ENCODE data around the gene CD200. TPM values are rescaled to one million over a fixed set of nuclear protein-coding genes. Genes with fewer than 3 reads are reported as not detected.

Gene CD200
- total and polyA plus RNA-seq, 2 of the 4 experiments (the other 2 are of a cell fraction), result 1.1 to 1.7 TPM

DNA sequence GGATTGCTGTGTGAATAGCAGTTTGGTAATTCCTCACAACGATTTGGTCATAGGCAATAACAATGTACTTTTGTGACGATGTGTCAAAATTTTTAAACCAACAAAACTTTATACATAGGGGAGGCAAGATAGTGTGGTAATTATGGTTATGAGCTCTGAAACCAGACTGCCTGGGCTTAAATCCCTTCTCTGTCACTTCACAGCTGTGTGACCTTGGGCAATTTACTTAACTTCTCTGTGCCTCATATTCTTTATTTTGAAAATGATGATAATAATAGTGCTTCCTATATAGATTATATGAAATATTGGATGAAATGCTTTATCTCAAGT, 5.7 kb downstream of the CD200 start:
- no peak overlapping the region for H3K9ac ChIP-seq (ENCODE audit: low read depth, low read length)
- ChIA-PET POLR2A (ENCODE audit: unreplicated experiment) (no interaction called here), CTCF (no interaction called here)
- H2AFZ ChIP-seq (replicated peaks; ENCODE audit: low read length, poor library complexity), result no peak overlapping the region
- H3K4ac ChIP-seq (ENCODE audit: low read depth, low read length), result no peak overlapping the region
- H2BK5ac ChIP-seq (ENCODE audit: low read depth, low read length, poor library complexity, severe bottlenecking), result no peak overlapping the region
- H3K79me1 ChIP-seq (ENCODE audit: low read depth in 1 of 2, low read length in 2 of 2), result no peaks in the 10 kb centered on the region
- H2BK20ac ChIP-seq (ENCODE audit: low read depth, low read length), result no peak overlapping the region
- intact Hi-C loops (cut with micrococcal nuclease), result no loop called here
- in situ Hi-C loops (cut with MboI; ENCODE audit: low sequenced_read_pairs), result no loop called here
- peaks cover 3% of the 10 kb centered on the region; the same call in 1 of the 2 replicates for H3K9me3 ChIP-seq (ENCODE audit: control insufficient read depth, insufficient read depth, low read length)
- no peak overlapping the region for H2BK120ac ChIP-seq (ENCODE audit: low read depth, low read length)
- no peak overlapping the region for H4K8ac ChIP-seq (ENCODE audit: low read depth in 2 of 2, low read length in 2 of 2)
- no peak overlapping the region for H3K27ac ChIP-seq (ENCODE audit: insufficient read depth, low read length)
- BruUV-seq (replicated peaks), result no TSS peak
- no peak for DNase-seq
- H3K14ac ChIP-seq (replicated peaks; ENCODE audit: low read depth, low read length), result no peak overlapping the region
- H3K27me3 ChIP-seq (ENCODE audit: control insufficient read depth, insufficient read depth, low read length), result peaks cover 12% of the 10 kb centered on the region; the same call in 1 of the 2 replicates
- H3K18ac ChIP-seq (ENCODE audit: low read depth, low read length), result no peak overlapping the region
- no peak overlapping the region for H4K5ac ChIP-seq (ENCODE audit: low read depth, low read length)
- no peak overlapping the region for H2AK5ac ChIP-seq (ENCODE audit: low read depth, low read length)
- no CpG with 5 or more reads among the region's 2 CpGs for WGBS, 2 experiments (ENCODE audit: extremely low coverage in 2 of 2, insufficient read length in 1 of 2)
- dilution Hi-C loops (cut with HindIII; ENCODE audit: low sequenced_read_pairs, unreplicated experiment), result no loop called here
- H3K4me1 ChIP-seq (ENCODE audit: control insufficient read depth, insufficient read depth, low read length), result no peaks in the 10 kb centered on the region
- no peak overlapping the region for H2AK9ac ChIP-seq (replicated peaks; ENCODE audit: low read depth, low read length, poor library complexity)
- no peaks in the 10 kb centered on the region for H3K36me3 ChIP-seq (ENCODE audit: control insufficient read depth, insufficient read depth, low read length)
- no peak for TF ChIP-seq CEBPB (IDR thresholded peaks at IDR 0.05; ENCODE audit: low read depth, low read length)
- TF ChIP-seq RAD21 (IDR thresholded peaks at IDR 0.05; ENCODE audit: low read length), result no peak
- no peak for TF ChIP-seq FOS (IDR thresholded peaks at IDR 0.05; ENCODE audit: low read depth, low read length)
- no peak for TF ChIP-seq POLR2A (IDR thresholded peaks at IDR 0.05; ENCODE audit: low read depth, low read length)
- no peak for TF ChIP-seq MAFK (IDR thresholded peaks at IDR 0.05; ENCODE audit: low read depth, low read length)
- no peak for TF ChIP-seq BHLHE40 (IDR thresholded peaks at IDR 0.05; ENCODE audit: low read depth, low read length)
- no peak overlapping the region for H3K4me2 ChIP-seq (ENCODE audit: low read depth, low read length)
- no peaks in the 10 kb centered on the region for H3K9me1 ChIP-seq (ENCODE audit: insufficient read depth, low read length)
- no peak overlapping the region for H3K56ac ChIP-seq (ENCODE audit: extremely low read depth, insufficient read depth, low read length)
- H4K91ac ChIP-seq (ENCODE audit: insufficient read depth, low read depth, low read length), result no peak overlapping the region
- no peak overlapping the region for H3K4me3 ChIP-seq (ENCODE audit: insufficient read depth, low read depth, low read length)
- H2BK15ac ChIP-seq (ENCODE audit: low read depth, low read length), result no peak overlapping the region
- H4K20me1 ChIP-seq (ENCODE audit: insufficient read depth, low read length), result no peaks in the 10 kb centered on the region
- no peak for ATAC-seq (ENCODE audit: low read depth)
- H3K23ac ChIP-seq (ENCODE audit: low read depth, low read length), result no peak overlapping the region

All from IMR-90 (cell line).